ENCODE data around the gene GTF2F1. TPM values are rescaled to one million over a fixed set of nuclear protein-coding genes. Genes with fewer than 3 reads are reported as not detected.

The GTF2F1 gene
- total RNA-seq, 2 experiments from 2014 or later, result 50.4 to 59.6 TPM

DNA sequence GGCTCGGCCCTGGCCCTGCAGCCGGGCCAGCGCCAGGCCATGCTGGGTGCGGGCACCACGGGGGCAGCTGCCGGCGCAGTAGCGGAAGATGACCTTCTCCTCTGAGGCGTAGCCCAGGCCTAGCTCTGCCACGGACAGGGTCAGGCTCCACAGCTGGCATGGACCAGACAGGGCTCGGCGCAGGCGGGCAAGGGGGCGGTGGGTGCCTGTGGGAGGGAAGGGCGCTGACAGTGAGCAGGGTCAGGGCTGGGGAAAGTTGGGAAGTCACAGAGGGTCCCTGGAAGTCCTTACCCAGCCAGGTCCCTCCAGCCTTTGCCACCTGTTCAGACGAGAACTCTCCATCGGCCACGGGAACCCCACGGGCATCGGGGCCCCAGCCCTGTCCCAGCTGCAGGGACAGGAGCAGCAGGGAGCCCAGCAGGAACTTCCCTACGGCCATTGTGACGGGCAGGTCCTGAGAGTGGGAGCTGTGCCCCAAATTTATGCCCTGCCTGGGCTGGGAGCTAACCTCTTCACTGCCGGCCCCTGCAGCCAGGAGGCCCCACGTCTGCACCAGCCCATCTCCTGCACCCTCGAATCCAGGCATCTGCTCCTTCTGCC is 17.5 kb downstream of the GTF2F1 start, which contains the start of gene PSPN:
Gene PSPN, minus strand, starts transcription at position 523 of the 600 bp plus-strand sequence. Its CDS starts 84 bp downstream, at position 439.
- no peak within 1 kb of the TSS for H3K27ac Mint-ChIP-seq
- intact Hi-C loops (cut with micrococcal nuclease), result no loop called here
- DNase-seq, result no peak
- peaks cover 10% of the 10 kb centered on the region for H3K4me1 Mint-ChIP-seq (ENCODE audit: low read depth)
- no peaks in the 10 kb centered on the region for H3K9me3 Mint-ChIP-seq
- TF ChIP-seq CTCF (IDR thresholded peaks at IDR 0.05), result no peak
- peaks cover 15% of the 10 kb centered on the region for H3K36me3 Mint-ChIP-seq (ENCODE audit: low read depth)
- ChIA-PET POLR2A (interaction anchor here (1.1 kb wide), 1 partner anchor 48 kb away, joined by 3 read pairs; no protein-coding TSS in a partner anchor), CTCF (interaction anchor here (0.9 kb wide), 1 partner anchor 18 kb away, joined by 3 read pairs; no protein-coding TSS in a partner anchor)
- no peak for ATAC-seq
- H3K27me3 Mint-ChIP-seq, result no peaks in the 10 kb centered on the region
- no peak within 1 kb of the TSS for H3K4me3 Mint-ChIP-seq

- no peak for DNase-seq
- Mint-ChIP-seq H3K27me3 (no peaks in the 10 kb centered on the region), H3K36me3 (ENCODE audit: low read depth) (peaks cover 9% of the 10 kb centered on the region), H3K9me3 (no peaks in the 10 kb centered on the region), H3K4me1 (ENCODE audit: low read depth) (peaks cover 10% of the 10 kb centered on the region), H3K27ac (no peak overlapping the region), H3K4me3 (no peak overlapping the region)
- CTCF ChIA-PET, result interaction anchor here (0.9 kb wide), 1 partner anchor 18 kb away, joined by 3 read pairs; no protein-coding TSS in a partner anchor
- intact Hi-C loops (cut with micrococcal nuclease), result no loop called here
- POLR2A ChIA-PET, result no interaction called here
- ATAC-seq, result no peak
- no peak for TF ChIP-seq CTCF (IDR thresholded peaks at IDR 0.05)
Observed at GRCh38 chr19:6374711-6375410, 18.1 kb downstream of the GTF2F1 start.

DNA sequence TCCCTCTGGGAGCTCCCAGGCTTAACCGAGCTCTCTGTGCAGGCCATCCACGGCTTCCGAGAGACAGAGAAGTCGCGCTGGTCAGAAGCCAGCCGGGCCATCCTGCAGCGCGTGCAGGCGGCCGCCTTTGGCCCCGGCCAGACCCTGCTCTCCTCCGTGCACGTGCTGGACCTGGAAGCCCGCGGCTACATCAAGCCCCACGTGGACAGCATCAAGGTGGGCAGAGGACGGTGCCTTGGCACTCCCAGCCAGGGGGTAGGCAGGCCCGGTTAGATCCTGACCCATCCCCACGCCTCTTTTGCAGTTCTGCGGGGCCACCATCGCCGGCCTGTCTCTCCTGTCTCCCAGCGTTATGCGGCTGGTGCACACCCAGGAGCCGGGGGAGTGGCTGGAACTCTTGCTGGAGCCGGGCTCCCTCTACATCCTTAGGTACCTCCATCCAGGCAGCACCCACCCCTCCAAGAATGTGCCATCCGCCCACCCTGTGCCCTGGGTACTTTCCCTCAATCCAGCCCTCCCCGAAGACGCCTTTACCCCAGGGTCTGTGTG is 18.7 kb downstream of the GTF2F1 start:
- no peaks in the 10 kb centered on the region for H3K27me3 Mint-ChIP-seq
- H3K4me3 Mint-ChIP-seq, result no peak overlapping the region
- POLR2A ChIA-PET, result interaction anchor here (3.8 kb wide), 1 partner anchor 12 kb away, joined by 20 read pairs; the partner anchor contains the start of gene CLPP
- peaks cover 12% of the 10 kb centered on the region for H3K4me1 Mint-ChIP-seq (ENCODE audit: low read depth)
- H3K9me3 Mint-ChIP-seq, result no peaks in the 10 kb centered on the region
- H3K36me3 Mint-ChIP-seq (ENCODE audit: low read depth), result peaks cover 5% of the 10 kb centered on the region
- CTCF ChIA-PET, result interaction anchor here (0.6 kb wide), 1 partner anchor 1059 kb away, joined by 3 read pairs; no protein-coding TSS in a partner anchor
- no peak for DNase-seq
- intact Hi-C loops (cut with micrococcal nuclease), result no loop called here
- no peak for TF ChIP-seq CTCF (IDR thresholded peaks at IDR 0.05)
- no peak overlapping the region for H3K27ac Mint-ChIP-seq
- ATAC-seq, result no peak

DNA sequence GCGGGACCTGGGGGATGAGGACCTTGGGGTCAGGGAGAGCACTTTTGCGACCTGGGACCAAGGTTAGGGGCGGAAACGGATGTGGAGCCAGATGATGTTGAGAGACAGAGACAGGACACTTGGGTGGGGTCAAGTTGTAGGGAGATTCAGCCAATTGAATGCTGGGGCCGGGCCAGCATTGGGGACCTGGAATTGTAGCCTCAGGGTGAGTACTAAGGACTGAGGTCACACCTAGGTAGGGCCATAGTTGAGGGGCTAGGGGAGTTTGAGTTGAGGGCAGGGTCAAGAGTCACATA is 19.2 kb downstream of the GTF2F1 start:
- ATAC-seq (no peak), DNase-seq (no peak)
- Mint-ChIP-seq H3K27ac (peak overlapping the region; percentile 92), H3K4me1 (ENCODE audit: low read depth) (peaks cover 12% of the 10 kb centered on the region), H3K36me3 (ENCODE audit: low read depth) (peaks cover 5% of the 10 kb centered on the region), H3K4me3 (peak overlapping the region; percentile 83), H3K9me3 (no peaks in the 10 kb centered on the region), H3K27me3 (no peaks in the 10 kb centered on the region)
- POLR2A ChIA-PET, result interaction anchor here (1.6 to 3.8 kb wide), 2 partner anchors 11 to 14 kb away, joined by 5 to 20 read pairs; partner anchors contain the start of gene CLPP
- no peak for TF ChIP-seq CTCF (IDR thresholded peaks at IDR 0.05)
- CTCF ChIA-PET, result interaction anchor here (0.6 kb wide), 1 partner anchor 1058 kb away, joined by 3 read pairs; no protein-coding TSS in a partner anchor
- intact Hi-C loops (cut with micrococcal nuclease), result no loop called here
